ENCODE measurements around the gene KSR1. TPM values are rescaled to one million over a fixed set of nuclear protein-coding genes. Genes with fewer than 3 reads are reported as not detected.
A peak's percentile ranks its signal among the peaks of the same experiment; 100 is the strongest.

Gene KSR1
- total and polyA plus RNA-seq, 2 experiments from 2014 or later: 7.8 to 53.2 TPM

GRCh38 chr17:27571563-27572352 lies 115.5 kb downstream of the KSR1 start:
- peaks cover 62% of the 10 kb centered on the region for H3K79me2 ChIP-seq (replicated peaks; ENCODE audit: insufficient read depth)
- TF ChIP-seq, protein P1, sequence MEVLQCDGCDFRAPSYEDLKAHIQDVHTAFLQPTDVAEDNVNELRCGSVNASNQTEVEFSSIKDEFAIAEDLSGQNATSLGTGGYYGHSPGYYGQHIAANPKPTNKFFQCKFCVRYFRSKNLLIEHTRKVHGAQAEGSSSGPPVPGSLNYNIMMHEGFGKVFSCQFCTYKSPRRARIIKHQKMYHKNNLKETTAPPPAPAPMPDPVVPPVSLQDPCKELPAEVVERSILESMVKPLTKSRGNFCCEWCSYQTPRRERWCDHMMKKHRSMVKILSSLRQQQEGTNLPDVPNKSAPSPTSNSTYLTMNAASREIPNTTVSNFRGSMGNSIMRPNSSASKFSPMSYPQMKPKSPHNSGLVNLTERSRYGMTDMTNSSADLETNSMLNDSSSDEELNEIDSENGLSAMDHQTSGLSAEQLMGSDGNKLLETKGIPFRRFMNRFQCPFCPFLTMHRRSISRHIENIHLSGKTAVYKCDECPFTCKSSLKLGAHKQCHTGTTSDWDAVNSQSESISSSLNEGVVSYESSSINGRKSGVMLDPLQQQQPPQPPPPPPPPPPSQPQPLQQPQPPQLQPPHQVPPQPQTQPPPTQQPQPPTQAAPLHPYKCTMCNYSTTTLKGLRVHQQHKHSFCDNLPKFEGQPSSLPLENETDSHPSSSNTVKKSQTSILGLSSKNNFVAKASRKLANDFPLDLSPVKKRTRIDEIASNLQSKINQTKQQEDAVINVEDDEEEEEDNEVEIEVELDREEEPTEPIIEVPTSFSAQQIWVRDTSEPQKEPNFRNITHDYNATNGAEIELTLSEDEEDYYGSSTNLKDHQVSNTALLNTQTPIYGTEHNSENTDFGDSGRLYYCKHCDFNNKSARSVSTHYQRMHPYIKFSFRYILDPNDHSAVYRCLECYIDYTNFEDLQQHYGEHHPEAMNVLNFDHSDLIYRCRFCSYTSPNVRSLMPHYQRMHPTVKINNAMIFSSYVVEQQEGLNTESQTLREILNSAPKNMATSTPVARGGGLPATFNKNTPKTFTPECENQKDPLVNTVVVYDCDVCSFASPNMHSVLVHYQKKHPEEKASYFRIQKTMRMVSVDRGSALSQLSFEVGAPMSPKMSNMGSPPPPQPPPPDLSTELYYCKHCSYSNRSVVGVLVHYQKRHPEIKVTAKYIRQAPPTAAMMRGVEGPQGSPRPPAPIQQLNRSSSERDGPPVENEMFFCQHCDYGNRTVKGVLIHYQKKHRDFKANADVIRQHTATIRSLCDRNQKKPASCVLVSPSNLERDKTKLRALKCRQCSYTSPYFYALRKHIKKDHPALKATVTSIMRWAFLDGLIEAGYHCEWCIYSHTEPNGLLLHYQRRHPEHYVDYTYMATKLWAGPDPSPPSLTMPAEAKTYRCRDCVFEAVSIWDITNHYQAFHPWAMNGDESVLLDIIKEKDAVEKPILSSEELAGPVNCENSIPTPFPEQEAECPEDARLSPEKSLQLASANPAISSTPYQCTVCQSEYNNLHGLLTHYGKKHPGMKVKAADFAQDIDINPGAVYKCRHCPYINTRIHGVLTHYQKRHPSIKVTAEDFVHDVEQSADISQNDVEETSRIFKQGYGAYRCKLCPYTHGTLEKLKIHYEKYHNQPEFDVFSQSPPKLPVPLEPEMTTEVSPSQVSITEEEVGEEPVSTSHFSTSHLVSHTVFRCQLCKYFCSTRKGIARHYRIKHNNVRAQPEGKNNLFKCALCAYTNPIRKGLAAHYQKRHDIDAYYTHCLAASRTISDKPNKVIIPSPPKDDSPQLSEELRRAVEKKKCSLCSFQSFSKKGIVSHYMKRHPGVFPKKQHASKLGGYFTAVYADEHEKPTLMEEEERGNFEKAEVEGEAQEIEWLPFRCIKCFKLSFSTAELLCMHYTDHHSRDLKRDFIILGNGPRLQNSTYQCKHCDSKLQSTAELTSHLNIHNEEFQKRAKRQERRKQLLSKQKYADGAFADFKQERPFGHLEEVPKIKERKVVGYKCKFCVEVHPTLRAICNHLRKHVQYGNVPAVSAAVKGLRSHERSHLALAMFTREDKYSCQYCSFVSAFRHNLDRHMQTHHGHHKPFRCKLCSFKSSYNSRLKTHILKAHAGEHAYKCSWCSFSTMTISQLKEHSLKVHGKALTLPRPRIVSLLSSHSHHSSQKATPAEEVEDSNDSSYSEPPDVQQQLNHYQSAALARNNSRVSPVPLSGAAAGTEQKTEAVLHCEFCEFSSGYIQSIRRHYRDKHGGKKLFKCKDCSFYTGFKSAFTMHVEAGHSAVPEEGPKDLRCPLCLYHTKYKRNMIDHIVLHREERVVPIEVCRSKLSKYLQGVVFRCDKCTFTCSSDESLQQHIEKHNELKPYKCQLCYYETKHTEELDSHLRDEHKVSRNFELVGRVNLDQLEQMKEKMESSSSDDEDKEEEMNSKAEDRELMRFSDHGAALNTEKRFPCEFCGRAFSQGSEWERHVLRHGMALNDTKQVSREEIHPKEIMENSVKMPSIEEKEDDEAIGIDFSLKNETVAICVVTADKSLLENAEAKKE (CRISPR knock-in tag; IDR thresholded peaks at IDR 0.05): no peak
- TF ChIP-seq ZNF114 (CRISPR knock-in tag; IDR thresholded peaks at IDR 0.05) (no peak), STAT1 (IDR thresholded peaks at IDR 0.05; ENCODE audit: unreplicated experiment) (no peak), EZH2 (IDR thresholded peaks at IDR 0.05; ENCODE audit: low read depth, unreplicated experiment) (no peak), CREB1 (CRISPR knock-in tag; IDR thresholded peaks at IDR 0.05; ENCODE audit: low read depth) (no peak), ZNF331 (CRISPR knock-in tag; IDR thresholded peaks at IDR 0.05; ENCODE audit: low read depth) (no peak), EZH2phosphoT487 (IDR thresholded peaks at IDR 0.05; ENCODE audit: unreplicated experiment) (no peak), NANOG (IDR thresholded peaks at IDR 0.05; ENCODE audit: borderline replicate concordance) (no peak), JUNB (IDR thresholded peaks at IDR 0.05; ENCODE audit: unreplicated experiment) (no peak), CTCF (conservative IDR thresholded peaks at IDR 0.05; ENCODE audit: low read depth in 2 of 2) (no peak)
- Mint-ChIP-seq H3K27me3 (ENCODE audit: insufficient read depth, low read depth, poor library complexity) (peaks cover 10% of the 10 kb centered on the region), H3K4me1 (peaks cover 65% of the 10 kb centered on the region), H3K27ac (peak overlapping the region; percentile 45; the same call in 1 of the 2 replicates), H3K4me3 (no peak overlapping the region), H3K36me3 (ENCODE audit: low read depth) (no peaks in the 10 kb centered on the region; the same call in 2 of the 3 replicates), H3K9me3 (no peaks in the 10 kb centered on the region)
- H3K4me2 ChIP-seq: no peak overlapping the region
- no peak overlapping the region for H2AFZ ChIP-seq
- H3K27me3 ChIP-seq (ENCODE audit: insufficient read depth): no peaks in the 10 kb centered on the region
- no peaks in the 10 kb centered on the region for H3F3A ChIP-seq (replicated peaks; ENCODE audit: low read depth)
- H4K20me1 ChIP-seq (replicated peaks; ENCODE audit: insufficient read depth): peaks cover 10% of the 10 kb centered on the region; the same call in 1 of the 2 replicates
- peaks cover 13% of the 10 kb centered on the region for H3K9me2 ChIP-seq (ENCODE audit: insufficient read depth)
- H3K4me3 ChIP-seq: no peak overlapping the region
- H3K4me1 ChIP-seq (ENCODE audit: insufficient read depth): peaks cover 50% of the 10 kb centered on the region
- no peak overlapping the region for H3K27ac ChIP-seq (ENCODE audit: low read depth)
- H3K36me3 ChIP-seq (ENCODE audit: insufficient read depth): no peaks in the 10 kb centered on the region
- DNase-seq (ENCODE audit: low spot score) (no peak), ATAC-seq (no peak)
